ENCODE data around the gene JAKMIP3.

Gene JAKMIP3

GRCh38 chr10:132061030-132061429 is 4.7 kb upstream of the JAKMIP3 start:
- Histone ChIP-seq H3K79me2 (ENCODE audit: insufficient read depth, low read length) (no peaks in the 10 kb centered on the region), H3K27ac (ENCODE audit: low read depth, low read length) (no peak overlapping the region), H3K9ac (ENCODE audit: low read length) (no peak overlapping the region), H3K27me3 (ENCODE audit: low read length) (no peaks in the 10 kb centered on the region), H3K36me3 (ENCODE audit: low read length) (no peaks in the 10 kb centered on the region), H3K4me2 (ENCODE audit: low read depth, low read length, poor library complexity, severe bottlenecking) (no peak overlapping the region), H3K9me2 (replicated peaks; ENCODE audit: insufficient read depth, low read length) (no peaks in the 10 kb centered on the region), H3F3A (ENCODE audit: insufficient read depth) (no peaks in the 10 kb centered on the region), H4K20me1 (ENCODE audit: low read depth, low read length) (no peaks in the 10 kb centered on the region), H3K9me3 (ENCODE audit: insufficient read depth, low read length) (no peaks in the 10 kb centered on the region), H2AFZ (ENCODE audit: low read depth, low read length, severe bottlenecking) (no peak overlapping the region), H3K4me3 (ENCODE audit: insufficient read depth, low read length, poor library complexity, severe bottlenecking) (no peak overlapping the region)
- no peak for TF ChIP-seq CTCF (IDR thresholded peaks at IDR 0.05; ENCODE audit: insufficient read depth, low read length, poor library complexity, severe bottlenecking)
- TF ChIP-seq EZH2phosphoT487 (conservative IDR thresholded peaks at IDR 0.05; ENCODE audit: low read length), result no peak

GRCh38 chr10:132061465-132061864 is 4.3 kb upstream of the JAKMIP3 start:
- no peak overlapping the region for H3K4me3 ChIP-seq (ENCODE audit: insufficient read depth, low read length, poor library complexity, severe bottlenecking)
- no peaks in the 10 kb centered on the region for H3K9me3 ChIP-seq (ENCODE audit: insufficient read depth, low read length)
- no peaks in the 10 kb centered on the region for H3K36me3 ChIP-seq (ENCODE audit: low read length)
- H3K9me2 ChIP-seq (replicated peaks; ENCODE audit: insufficient read depth, low read length), result no peaks in the 10 kb centered on the region
- no peaks in the 10 kb centered on the region for H3K27me3 ChIP-seq (ENCODE audit: low read length)
- no peaks in the 10 kb centered on the region for H3K79me2 ChIP-seq (ENCODE audit: insufficient read depth, low read length)
- no peak overlapping the region for H3K9ac ChIP-seq (ENCODE audit: low read length)
- no peak overlapping the region for H2AFZ ChIP-seq (ENCODE audit: low read depth, low read length, severe bottlenecking)
- H3K4me2 ChIP-seq (ENCODE audit: low read depth, low read length, poor library complexity, severe bottlenecking), result no peak overlapping the region
- TF ChIP-seq CTCF (IDR thresholded peaks at IDR 0.05; ENCODE audit: insufficient read depth, low read length, poor library complexity, severe bottlenecking), result no peak
- no peak for TF ChIP-seq EZH2phosphoT487 (conservative IDR thresholded peaks at IDR 0.05; ENCODE audit: low read length)
- H3K27ac ChIP-seq (ENCODE audit: low read depth, low read length), result no peak overlapping the region
- H3F3A ChIP-seq (ENCODE audit: insufficient read depth), result no peaks in the 10 kb centered on the region
- H4K20me1 ChIP-seq (ENCODE audit: low read depth, low read length), result no peaks in the 10 kb centered on the region

- no peak overlapping the region for H2AFZ ChIP-seq (ENCODE audit: low read depth, low read length, severe bottlenecking)
- no peaks in the 10 kb centered on the region for H3K36me3 ChIP-seq (ENCODE audit: low read length)
- no peak overlapping the region for H3K4me2 ChIP-seq (ENCODE audit: low read depth, low read length, poor library complexity, severe bottlenecking)
- H3F3A ChIP-seq (ENCODE audit: insufficient read depth), result no peaks in the 10 kb centered on the region
- no peak overlapping the region for H3K9ac ChIP-seq (ENCODE audit: low read length)
- H3K9me3 ChIP-seq (ENCODE audit: insufficient read depth, low read length), result no peaks in the 10 kb centered on the region
- H3K79me2 ChIP-seq (ENCODE audit: insufficient read depth, low read length), result no peaks in the 10 kb centered on the region
- H3K27me3 ChIP-seq (ENCODE audit: low read length), result no peaks in the 10 kb centered on the region
- H3K4me3 ChIP-seq (ENCODE audit: insufficient read depth, low read length, poor library complexity, severe bottlenecking), result no peak overlapping the region
- TF ChIP-seq EZH2phosphoT487 (conservative IDR thresholded peaks at IDR 0.05; ENCODE audit: low read length), result no peak
- no peak for TF ChIP-seq CTCF (IDR thresholded peaks at IDR 0.05; ENCODE audit: insufficient read depth, low read length, poor library complexity, severe bottlenecking)
- no peaks in the 10 kb centered on the region for H4K20me1 ChIP-seq (ENCODE audit: low read depth, low read length)
- H3K9me2 ChIP-seq (replicated peaks; ENCODE audit: insufficient read depth, low read length), result no peaks in the 10 kb centered on the region
- no peak overlapping the region for H3K27ac ChIP-seq (ENCODE audit: low read depth, low read length)
Observed at GRCh38 chr10:132062116-132062515, 3.6 kb upstream of the JAKMIP3 start.
